H1 (cell line): Measurements from ENCODE around the gene NFIC. TPM values are rescaled to one million over a fixed set of nuclear protein-coding genes. Genes with fewer than 3 reads are reported as not detected.
A peak's percentile ranks its signal among the peaks of the same experiment; 100 is the strongest.

Experiments used
- CTCF ChIA-PET: fragments of 300-600 bp; sonication (Branson Sonifier 250); formaldehyde crosslinking; loops from one replicate; lab custom pipeline; 2021; ENCODE audit not compliant: partially characterized antibody; lab: Charles Lee
- POLR2A ChIA-PET: fragments of 300-600 bp; sonication (Branson Sonifier 250); formaldehyde crosslinking; loops from one replicate; lab custom pipeline; 2021; ENCODE audit warnings: inconsistent platforms; ENCODE audit not compliant: partially characterized antibody; lab: Charles Lee
- DNase-seq, 2 experiments: peaks; one replicate each; pipeline versions ENCODE4 v3.0.0 to v3.0.0-alpha.2; 2010 to 2022; ENCODE audit warnings: low spot score in 2 of 2, low read depth in 1 of 2, mixed read lengths in 1 of 2
- FAIRE-seq: peaks from 2 replicates; lab custom pipeline; 2011; peaks lifted over from hg19 to GRCh38; lab: Jason Lieb, UNC
- H2AFZ ChIP-seq: 2 replicates; pipeline ENCODE4 v1.8.1; 2012; ENCODE audit warnings: low read length, inconsistent platforms
- H2AK5ac ChIP-seq: 2 replicates; pipeline ENCODE4 v1.6.1; 2013; ENCODE audit warnings: low read depth, low read length
- H2BK120ac ChIP-seq: replicated peaks from 2 replicates; pipeline ENCODE3; 2013; ENCODE audit warnings: low read depth, low read length, inconsistent platforms
- H2BK12ac ChIP-seq: 2 replicates; pipeline ENCODE4 v1.6.1; 2013; ENCODE audit warnings: low read depth, low read length
- H2BK15ac ChIP-seq: 2 replicates; pipeline ENCODE4 v1.6.1; 2013; ENCODE audit warnings: low read length
- H2BK20ac ChIP-seq: 2 replicates; pipeline ENCODE4 v1.6.1; 2013; ENCODE audit warnings: low read length
- H2BK5ac ChIP-seq: 2 replicates; pipeline ENCODE4 v1.6.1; 2013; ENCODE audit warnings: low read depth, low read length
- H3K14ac ChIP-seq: 2 replicates; pipeline ENCODE4 v1.6.1; 2013; ENCODE audit warnings: inconsistent platforms; ENCODE audit not compliant: insufficient read length
- H3K18ac ChIP-seq: 2 replicates; pipeline ENCODE4 v1.6.1; 2013; ENCODE audit warnings: low read length; ENCODE audit errors: extremely low read depth
- H3K23ac ChIP-seq: 2 replicates; pipeline ENCODE4 v1.6.1; 2013; ENCODE audit warnings: inconsistent platforms; ENCODE audit not compliant: insufficient read length
- H3K23me2 ChIP-seq: 2 replicates; pipeline ENCODE4 v1.6.1; 2013; ENCODE audit warnings: low read depth, low read length
- H3K27ac ChIP-seq: 2 replicates; pipeline ENCODE4 v1.6.1; 2011; ENCODE audit warnings: low read depth, low read length, inconsistent platforms
- H3K27me3 ChIP-seq, 4 experiments: replicated peaks in 1 of 4; 1 replicate in 1 of 4; 2 replicates in 3 of 4; pipeline versions ENCODE4 v1.6.1 to v1.8.1; 2011 to 2013; ENCODE audit warnings: low read length in 3 of 4, mild to moderate bottlenecking in 3 of 4, inconsistent platforms in 2 of 4, mixed read lengths in 2 of 4, moderate library complexity in 1 of 4; ENCODE audit not compliant: control insufficient read depth in 3 of 4, insufficient read depth in 3 of 4; ENCODE audit errors: extremely low read depth in 1 of 4
- H3K36me3 ChIP-seq, 4 experiments: 2 replicates each; pipeline versions ENCODE4 v1.6.1 to v1.8.1; 2011 to 2013; ENCODE audit warnings: mild to moderate bottlenecking in 4 of 4, low read length in 3 of 4, moderate library complexity in 2 of 4, control low read depth in 1 of 4, inconsistent platforms in 1 of 4; ENCODE audit not compliant: insufficient read depth in 4 of 4, control insufficient read depth in 2 of 4
- H3K4ac ChIP-seq: replicated peaks from 2 replicates; pipeline ENCODE3; 2013; ENCODE audit warnings: low read length, low read depth, mixed read lengths, inconsistent platforms; ENCODE audit not compliant: insufficient read length
- H3K4me1 ChIP-seq, 4 experiments: replicated peaks in 1 of 4; 1 replicate in 1 of 4; 2 replicates in 3 of 4; pipeline versions ENCODE4 v1.6.1 to v1.8.1; 2011 to 2013; ENCODE audit warnings: low read length in 3 of 4, inconsistent platforms in 2 of 4, mixed read lengths in 1 of 4; ENCODE audit not compliant: insufficient read depth in 4 of 4, control insufficient read depth in 3 of 4
- H3K4me2 ChIP-seq, 2 experiments: 2 replicates each; pipeline versions ENCODE4 v1.6.1 to v1.8.1; 2011 to 2013; ENCODE audit warnings: low read depth in 2 of 2, low read length in 2 of 2, control low read depth in 1 of 2, inconsistent platforms in 1 of 2, mild to moderate bottlenecking in 1 of 2; ENCODE audit not compliant: insufficient read depth in 1 of 2
- H3K4me3 ChIP-seq, 4 experiments: fragments of 200-600, 300-600 bp in 1 of 4; sonication (generic), shearing (Covaris generic), sonication (Bioruptor Twin) in 1 of 4; 2 replicates each; pipeline versions ENCODE4 v1.5.1 to v1.8.1; 2011 to 2016; ENCODE audit warnings: low read length in 4 of 4, low read depth in 3 of 4, control low read depth in 2 of 4, inconsistent platforms in 2 of 4, mild to moderate bottlenecking in 2 of 4, mixed read lengths in 1 of 4, moderate library complexity in 1 of 4; ENCODE audit not compliant: insufficient read depth in 2 of 4; ENCODE audit errors: extremely low read depth in 1 of 4
- H3K56ac ChIP-seq: replicated peaks from 2 replicates; pipeline ENCODE3; 2013; ENCODE audit warnings: low read depth, mild to moderate bottlenecking, mixed read lengths, low read length, inconsistent platforms; ENCODE audit not compliant: insufficient read length
- H3K79me1 ChIP-seq: 2 replicates; pipeline ENCODE4 v1.6.1; 2013; ENCODE audit warnings: low read depth, low read length, control low read depth
- H3K79me2 ChIP-seq, 2 experiments: 2 replicates each; pipeline versions ENCODE4 v1.6.1 to v1.8.1; 2012 to 2013; ENCODE audit warnings: low read length in 2 of 2, mild to moderate bottlenecking in 2 of 2, inconsistent platforms in 1 of 2; ENCODE audit not compliant: insufficient read depth in 2 of 2, control insufficient read depth in 1 of 2
- H3K9ac ChIP-seq, 4 experiments: replicated peaks in 1 of 4; 1 replicate in 1 of 4; 2 replicates in 3 of 4; pipeline versions ENCODE4 v1.6.1 to v1.8.1; 2011 to 2013; ENCODE audit warnings: low read depth in 3 of 4, low read length in 3 of 4, control low read depth in 2 of 4, mild to moderate bottlenecking in 2 of 4, moderate library complexity in 2 of 4, inconsistent platforms in 1 of 4; ENCODE audit errors: extremely low read depth in 1 of 4
- H3K9me3 ChIP-seq, 2 experiments: 2 replicates each; pipeline versions ENCODE4 v1.6.1 to v1.8.1; 2012 to 2013; ENCODE audit warnings: mild to moderate bottlenecking in 2 of 2, moderate library complexity in 2 of 2, control low read depth in 1 of 2, inconsistent platforms in 1 of 2, low read depth in 1 of 2, low read length in 1 of 2, mixed read lengths in 1 of 2; ENCODE audit not compliant: insufficient read depth in 2 of 2
- H4K20me1 ChIP-seq, 2 experiments: replicated peaks in 1 of 2; 2 replicates each; pipeline versions ENCODE3 to v1.8.1; 2011 to 2013; ENCODE audit warnings: inconsistent platforms in 2 of 2, low read length in 2 of 2, mild to moderate bottlenecking in 1 of 2; ENCODE audit not compliant: insufficient read depth in 2 of 2, control insufficient read depth in 1 of 2
- H4K5ac ChIP-seq: 2 replicates; pipeline ENCODE4 v1.6.1; 2013; ENCODE audit warnings: low read length, low read depth, mixed read lengths, inconsistent platforms; ENCODE audit not compliant: insufficient read length
- H4K8ac ChIP-seq: 2 replicates; pipeline ENCODE4 v1.8.0; 2013; ENCODE audit warnings: mild to moderate bottlenecking, moderate library complexity, low read length, inconsistent platforms; ENCODE audit not compliant: insufficient read depth; ENCODE audit errors: extremely low read depth
- H4K91ac ChIP-seq: replicated peaks from 2 replicates; pipeline ENCODE3; 2013; ENCODE audit warnings: low read length, mixed read lengths, inconsistent platforms; ENCODE audit not compliant: insufficient read length
- BACH1 ChIP-seq: IDR thresholded peaks from 2 replicates; pipeline ENCODE4 v1.6.1; 2012; ENCODE audit warnings: low read length, improper control_type of control experiment
- CBX8 ChIP-seq: fragments of 300-800, 300-1000 bp; sonication (generic); IDR thresholded peaks from 2 replicates; pipeline ENCODE4 v1.7.1; 2016; ENCODE audit warnings: low read depth, low read length, borderline replicate concordance
- CHD2 ChIP-seq: IDR thresholded peaks from 2 replicates; pipeline ENCODE4 v1.6.1; 2012; ENCODE audit warnings: low read length, improper control_type of control experiment
- CREB1 ChIP-seq: IDR thresholded peaks from 2 replicates; pipeline ENCODE4 v1.6.1; 2012; ENCODE audit warnings: inconsistent platforms
- GABPA ChIP-seq: IDR thresholded peaks from 2 replicates; pipeline ENCODE4 v1.6.1; 2011; ENCODE audit warnings: mild to moderate bottlenecking, low read length, moderate library complexity, borderline replicate concordance; ENCODE audit not compliant: insufficient read depth
- HDAC2 ChIP-seq, 2 experiments: fragments of 300-600 bp in 1 of 2; sonication (generic) in 1 of 2; IDR thresholded peaks; 2 replicates each; pipeline ENCODE4 v1.6.1; 2011 to 2012; ENCODE audit warnings: low read depth in 2 of 2, low read length in 2 of 2, mild to moderate bottlenecking in 2 of 2, moderate library complexity in 2 of 2, borderline replicate concordance in 1 of 2, inconsistent platforms in 1 of 2
- JUND ChIP-seq: IDR thresholded peaks from 2 replicates; pipeline ENCODE4 v1.6.1; 2011; ENCODE audit warnings: mild to moderate bottlenecking, improper control_type of control experiment, low read length
- POLR2AphosphoS5 ChIP-seq: IDR thresholded peaks from 2 replicates; pipeline ENCODE4 v1.6.1; 2011; ENCODE audit warnings: low read depth, low read length
- TAF1 ChIP-seq: IDR thresholded peaks from 2 replicates; pipeline ENCODE4 v1.6.1; 2011; ENCODE audit warnings: mild to moderate bottlenecking, low read depth, low read length
- WGBS, 2 experiments: shearing (Covaris generic) in 1 of 2; methylation state at CpG; one replicate each; pipeline versions ENCODE4 v1.1.6 to v1.1.7; 2013 to 2015; ENCODE audit warnings: low lambda C conversion rate in 2 of 2, mixed read lengths in 2 of 2, inconsistent platforms in 1 of 2, low coverage in 1 of 2, missing lambda C conversion rate in 1 of 2; ENCODE audit not compliant: insufficient replicate concordance in 2 of 2, insufficient coverage in 1 of 2, insufficient read length in 1 of 2; ENCODE audit errors: extremely low coverage in 1 of 2, missing lambda C conversion rate in 1 of 2; 5-methylcytosine and 5-hydroxymethylcytosine counted together
- polyA plus RNA-seq, 7 experiments: library from polyadenylated mRNA; depleted of rRNA in 3 of 7; stranded (reverse) in 5 of 7; unstranded in 2 of 7; fragments of >200 nt in 5 of 7; fragments of 200-250 nt in 2 of 7; gene quantifications; 1 replicate in 5 of 7; 2 replicates in 1 of 7; 4 replicates in 1 of 7; pipeline versions ENCODE4 v1.2.1 to v1.2.3, GENCODE V29; 2011 to 2013; ENCODE audit warnings: missing spikeins in 2 of 7, mixed read lengths in 2 of 7
- total RNA-seq: library from RNA; stranded (reverse); fragmentation: NEBNext Ultra II Directional; extraction: Animal tissue kit (Norgen Biotek cat#: 25700); gene quantifications from 2 replicates; pipeline ENCODE4 v1.2.1, GENCODE V29; 2021
- TF ChIP-seq, protein P1 (sequence below): IDR thresholded peaks from 2 replicates; pipeline ENCODE4 v1.6.1; 2011; ENCODE audit warnings: low read length, improper control_type of control experiment

Gene NFIC
- total and polyA plus RNA-seq, 2 of the 8 experiments (the other 6 are each of a cell fraction or from before 2014, with no cell fraction given): 0.56 to 3.2 TPM

- Histone ChIP-seq H4K20me1 (peaks cover 0 to 10% of the 10 kb centered on the region in 2 experiments), H3K23me2 (peaks cover 23% of the 10 kb centered on the region; the same call in 1 of the 2 replicates), H2BK5ac (no peak overlapping the region), H2AFZ (no peak overlapping the region), H2BK120ac (no peak overlapping the region), H4K8ac (no peak overlapping the region), H3K9ac (no peak overlapping the region), H3K4me3 (peak overlapping the region in 2 of 4 experiments; percentile 9 to 41; a peak in 2 of 8 replicates), H3K79me2 (no peaks in the 10 kb centered on the region), H3K9me3 (no peaks in the 10 kb centered on the region), H2BK12ac (no peak overlapping the region), H3K14ac (no peak overlapping the region), H3K27me3 (peaks cover 0 to 5% (median 2%) of the 10 kb centered on the region in 4 experiments; a peak in 1 of 7 replicates), H3K4me1 (peaks cover 0 to 7% (median 5%) of the 10 kb centered on the region in 4 experiments; a peak in 6 of 7 replicates), H4K91ac (no peak overlapping the region), H4K5ac (no peak overlapping the region), H3K79me1 (no peaks in the 10 kb centered on the region), H3K4me2 (peak overlapping the region; percentile 24 to 46; a peak in 3 of 4 replicates), H3K23ac (no peak overlapping the region), H3K18ac (no peak overlapping the region), H2AK5ac (no peak overlapping the region), H2BK15ac (no peak overlapping the region), H3K4ac (no peak overlapping the region), H3K27ac (no peak overlapping the region), H3K56ac (no peak overlapping the region), H3K36me3 (no peaks in the 10 kb centered on the region), H2BK20ac (no peak overlapping the region)
- peak in 1 of 2 experiments; percentile 64 for DNase-seq
- no peak for FAIRE-seq
- ChIA-PET POLR2A (interaction anchor here (0.7 to 3.0 kb wide), 9 partner anchors 10 to 195 kb away, joined by 3 to 18 read pairs (median 4); partner anchors contain the start of gene DOHH), CTCF (interaction anchor here (0.6 to 8.4 kb wide), 11 partner anchors 8 to 442 kb away, joined by 3 to 97 read pairs (median 3); no protein-coding TSS in a partner anchor)
- TF ChIP-seq, protein P1, sequence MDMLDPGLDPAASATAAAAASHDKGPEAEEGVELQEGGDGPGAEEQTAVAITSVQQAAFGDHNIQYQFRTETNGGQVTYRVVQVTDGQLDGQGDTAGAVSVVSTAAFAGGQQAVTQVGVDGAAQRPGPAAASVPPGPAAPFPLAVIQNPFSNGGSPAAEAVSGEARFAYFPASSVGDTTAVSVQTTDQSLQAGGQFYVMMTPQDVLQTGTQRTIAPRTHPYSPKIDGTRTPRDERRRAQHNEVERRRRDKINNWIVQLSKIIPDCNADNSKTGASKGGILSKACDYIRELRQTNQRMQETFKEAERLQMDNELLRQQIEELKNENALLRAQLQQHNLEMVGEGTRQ: no peak
- TF ChIP-seq BACH1 (no peak), CBX8 (no peak), CHD2 (no peak), POLR2AphosphoS5 (no peak), GABPA (no peak), JUND (no peak), TAF1 (no peak), HDAC2 (IDR thresholded peaks at IDR 0.05; ENCODE audit: borderline replicate concordance in 1 of 2, low read depth in 2 of 2, low read length in 2 of 2) (no peak), CREB1 (no peak)
- WGBS, 2 experiments: 100% methylated on average over 1 of the region's 9 CpGs; no CpG with 5 or more reads in 1 of the 2 experiments
Observed at GRCh38 chr19:3479834-3480215, 113.4 kb downstream of the NFIC start.
